Astrocyte (in vitro differentiated cells and primary cell): ENCODE results near the gene WNT11. TPM values are rescaled to one million over a fixed set of nuclear protein-coding genes. Genes with fewer than 3 reads are reported as not detected.

Experiments
- DNase-seq: peaks from one replicate; pipeline ENCODE4 v3.0.0-alpha.2; 2010; ENCODE audit warnings: low read depth
- FAIRE-seq: peaks from 2 replicates; lab custom pipeline; 2011; peaks lifted over from hg19 to GRCh38; lab: Jason Lieb, UNC
- H2AFZ ChIP-seq: 2 replicates; pipeline ENCODE4 v1.6.0; 2012; ENCODE audit warnings: low read depth, low read length, inconsistent platforms
- H3K27ac ChIP-seq: 2 replicates; pipeline ENCODE4 v1.5.1; 2011; ENCODE audit warnings: low read depth, low read length, inconsistent platforms
- H3K27me3 ChIP-seq: 2 replicates; pipeline ENCODE4 v1.6.0; 2011; ENCODE audit warnings: low read length, inconsistent platforms; ENCODE audit not compliant: insufficient read depth
- H3K36me3 ChIP-seq: 2 replicates; pipeline ENCODE4 v1.5.1; 2011; ENCODE audit warnings: low read length, inconsistent platforms; ENCODE audit not compliant: insufficient read depth
- H3K4me1 ChIP-seq: 2 replicates; pipeline ENCODE4 v1.5.1; 2011; ENCODE audit warnings: low read length, inconsistent platforms; ENCODE audit not compliant: insufficient read depth
- H3K4me2 ChIP-seq: 2 replicates; pipeline ENCODE4 v1.6.0; 2012; ENCODE audit warnings: low read length, inconsistent platforms
- H3K4me3 ChIP-seq: 2 replicates; pipeline ENCODE4 v1.5.1; 2011; ENCODE audit warnings: low read depth, mild to moderate bottlenecking, low read length, inconsistent platforms; ENCODE audit not compliant: insufficient read depth
- H3K79me2 ChIP-seq: 2 replicates; pipeline ENCODE4 v1.6.0; 2012; ENCODE audit warnings: mild to moderate bottlenecking, low read length, inconsistent platforms; ENCODE audit not compliant: insufficient read depth
- H3K9ac ChIP-seq: 2 replicates; pipeline ENCODE4 v1.6.0; 2012; ENCODE audit warnings: mild to moderate bottlenecking, low read length, inconsistent platforms
- H3K9me3 ChIP-seq: 2 replicates; pipeline ENCODE4 v1.5.1; 2012; ENCODE audit warnings: low read depth, mild to moderate bottlenecking, low read length, inconsistent platforms; ENCODE audit not compliant: insufficient read depth
- H4K20me1 ChIP-seq: 2 replicates; pipeline ENCODE4 v1.6.0; 2012; ENCODE audit warnings: low read length, inconsistent platforms; ENCODE audit not compliant: insufficient read depth
- H3K27ac Mint-ChIP-seq: one replicate; pipeline ENCODE4 v1.8.0; 2021; ENCODE audit warnings: mild to moderate bottlenecking, mixed read lengths; ENCODE audit not compliant: unreplicated experiment
- H3K27me3 Mint-ChIP-seq: one replicate; pipeline ENCODE4 v1.8.0; 2021; ENCODE audit warnings: low read depth, mixed read lengths; ENCODE audit not compliant: unreplicated experiment
- H3K36me3 Mint-ChIP-seq: one replicate; pipeline ENCODE4 v1.8.0; 2021; ENCODE audit warnings: low read depth, mixed read lengths; ENCODE audit not compliant: unreplicated experiment
- H3K4me1 Mint-ChIP-seq: one replicate; pipeline ENCODE4 v1.8.0; 2021; ENCODE audit warnings: low read depth, mixed read lengths; ENCODE audit not compliant: unreplicated experiment
- H3K4me3 Mint-ChIP-seq: one replicate; pipeline ENCODE4 v1.8.0; 2021; ENCODE audit warnings: mild to moderate bottlenecking, moderate library complexity, mixed read lengths; ENCODE audit not compliant: unreplicated experiment
- H3K9me3 Mint-ChIP-seq: one replicate; pipeline ENCODE4 v1.8.0; 2021; ENCODE audit warnings: mild to moderate bottlenecking, mixed read lengths; ENCODE audit not compliant: unreplicated experiment
- CTCF ChIP-seq: IDR thresholded peaks from 2 replicates; pipeline ENCODE4 v1.5.1; 2011; ENCODE audit warnings: low read depth, mild to moderate bottlenecking, inconsistent platforms, low read length, moderate library complexity; ENCODE audit not compliant: insufficient read depth
- EZH2 ChIP-seq: IDR thresholded peaks from 2 replicates; pipeline ENCODE4 v1.6.1; 2012; ENCODE audit warnings: mild to moderate bottlenecking, low read length, inconsistent platforms; ENCODE audit not compliant: insufficient read depth
- total RNA-seq: library from RNA; stranded (reverse); gene quantifications from 2 replicates; pipeline ENCODE4 v1.2.1, GENCODE V29; 2021

Gene WNT11
- total RNA-seq, 1 donor from 2014 or later: 1.3 TPM

GRCh38 chr11:76155500-76156227 lies 50.6 kb downstream of the WNT11 start:
- Histone ChIP-seq H3K4me2 (no peak overlapping the region), H4K20me1 (no peaks in the 10 kb centered on the region), H3K79me2 (no peaks in the 10 kb centered on the region), H3K36me3 (no peaks in the 10 kb centered on the region), H3K4me3 (no peak overlapping the region), H3K27me3 (no peaks in the 10 kb centered on the region), H3K27ac (no peak overlapping the region), H3K4me1 (peaks cover 3% of the 10 kb centered on the region), H2AFZ (no peak overlapping the region), H3K9ac (no peak overlapping the region), H3K9me3 (no peaks in the 10 kb centered on the region)
- Mint-ChIP-seq H3K27me3 (peaks cover 44% of the 10 kb centered on the region), H3K27ac (no peak overlapping the region), H3K9me3 (peaks cover 4% of the 10 kb centered on the region), H3K36me3 (peaks cover 2% of the 10 kb centered on the region), H3K4me1 (peaks cover 12% of the 10 kb centered on the region), H3K4me3 (no peak overlapping the region)
- no peak for FAIRE-seq
- DNase-seq: no peak
- TF ChIP-seq CTCF (no peak), EZH2 (no peak)

GRCh38 chr11:76153571-76153923 lies 52.8 kb downstream of the WNT11 start:
- Histone ChIP-seq H3K27ac (no peak overlapping the region), H3K36me3 (no peaks in the 10 kb centered on the region), H3K4me1 (peaks cover 7% of the 10 kb centered on the region), H3K9ac (no peak overlapping the region), H3K4me2 (no peak overlapping the region), H2AFZ (peak overlapping the region; percentile 45), H3K4me3 (no peak overlapping the region), H4K20me1 (no peaks in the 10 kb centered on the region), H3K79me2 (no peaks in the 10 kb centered on the region), H3K9me3 (no peaks in the 10 kb centered on the region), H3K27me3 (no peaks in the 10 kb centered on the region)
- FAIRE-seq: no peak
- peaks cover 2% of the 10 kb centered on the region for H3K9me3 Mint-ChIP-seq
- peaks cover 2% of the 10 kb centered on the region for H3K36me3 Mint-ChIP-seq
- peak overlapping the region; percentile 85 for H3K27ac Mint-ChIP-seq
- H3K4me3 Mint-ChIP-seq: peak overlapping the region; percentile 54
- H3K4me1 Mint-ChIP-seq: peaks cover 12% of the 10 kb centered on the region
- TF ChIP-seq CTCF: no peak
- TF ChIP-seq EZH2: no peak
- H3K27me3 Mint-ChIP-seq: peaks cover 33% of the 10 kb centered on the region
- no peak for DNase-seq
